H9 (cell line): ENCODE measurements around the gene VWA3A. TPM values are rescaled to one million over a fixed set of nuclear protein-coding genes. Genes with fewer than 3 reads are reported as not detected.

Source experiments
- DNase-seq: peaks from one replicate; pipeline ENCODE4 v3.0.0-alpha.2; 2017
- H2AFZ ChIP-seq: one replicate; pipeline ENCODE4 v1.6.1; 2013; ENCODE audit warnings: mild to moderate bottlenecking, low read length, control low read depth, moderate library complexity
- H2AK5ac ChIP-seq: 2 replicates; pipeline ENCODE4 v1.6.1; 2013; ENCODE audit warnings: low read length, control low read depth, mixed read lengths; ENCODE audit not compliant: insufficient read length
- H2BK120ac ChIP-seq: one replicate; pipeline ENCODE4 v1.6.1; 2013; ENCODE audit warnings: low read depth, mild to moderate bottlenecking, low read length, control low read depth, inconsistent platforms; ENCODE audit not compliant: poor library complexity, severe bottlenecking
- H2BK12ac ChIP-seq: 2 replicates; pipeline ENCODE4 v1.6.1; 2013; ENCODE audit warnings: low read length, control low read depth, mixed read lengths, low read depth; ENCODE audit not compliant: insufficient read length
- H2BK15ac ChIP-seq: 2 replicates; pipeline ENCODE4 v1.6.1; 2013; ENCODE audit warnings: low read depth, low read length, control low read depth
- H2BK20ac ChIP-seq: one replicate; pipeline ENCODE4 v1.6.1; 2013; ENCODE audit warnings: low read depth, mild to moderate bottlenecking, low read length, control low read depth, inconsistent platforms; ENCODE audit not compliant: poor library complexity, severe bottlenecking
- H2BK5ac ChIP-seq: 2 replicates; pipeline ENCODE4 v1.6.1; 2013; ENCODE audit warnings: low read length, control low read depth, mixed read lengths; ENCODE audit not compliant: insufficient read length
- H3K14ac ChIP-seq: 2 replicates; pipeline ENCODE4 v1.6.1; 2013; ENCODE audit warnings: low read length, control low read depth; ENCODE audit not compliant: insufficient read depth
- H3K18ac ChIP-seq: 2 replicates; pipeline ENCODE4 v1.6.1; 2013; ENCODE audit warnings: low read depth, mild to moderate bottlenecking, mixed read lengths, low read length, control low read depth; ENCODE audit not compliant: insufficient read length
- H3K23ac ChIP-seq: 2 replicates; pipeline ENCODE4 v1.6.1; 2013; ENCODE audit warnings: low read length, control low read depth, mixed read lengths, low read depth; ENCODE audit not compliant: insufficient read length
- H3K23me2 ChIP-seq: 2 replicates; pipeline ENCODE4 v1.6.1; 2013; ENCODE audit warnings: low read depth, mild to moderate bottlenecking, mixed read lengths, low read length, control low read depth; ENCODE audit not compliant: insufficient read length, poor library complexity, severe bottlenecking
- H3K27ac ChIP-seq: 2 replicates; pipeline ENCODE4 v1.5.1; 2013; ENCODE audit warnings: low read length, control low read depth, mixed read lengths, low read depth; ENCODE audit not compliant: insufficient read length
- H3K27me3 ChIP-seq: 2 replicates; pipeline ENCODE4 v1.6.1; 2013; ENCODE audit warnings: low read length, control low read depth, inconsistent platforms; ENCODE audit not compliant: insufficient read depth
- H3K4ac ChIP-seq: 2 replicates; pipeline ENCODE4 v1.6.1; 2013; ENCODE audit warnings: low read depth, mild to moderate bottlenecking, control low read depth, inconsistent platforms, low read length, moderate library complexity
- H3K4me1 ChIP-seq: 2 replicates; pipeline ENCODE4 v1.6.1; 2013; ENCODE audit warnings: low read length, control low read depth, inconsistent platforms; ENCODE audit not compliant: insufficient read depth
- H3K4me2 ChIP-seq: 2 replicates; pipeline ENCODE4 v1.6.1; 2013; ENCODE audit warnings: low read length, control low read depth, mixed read lengths; ENCODE audit not compliant: insufficient read length, insufficient read depth
- H3K56ac ChIP-seq: 2 replicates; pipeline ENCODE4 v1.6.1; 2013; ENCODE audit warnings: low read depth, mild to moderate bottlenecking, mixed read lengths, low read length, control low read depth; ENCODE audit not compliant: insufficient read length
- H3K79me1 ChIP-seq: 2 replicates; pipeline ENCODE4 v1.6.1; 2013; ENCODE audit warnings: low read depth, mild to moderate bottlenecking, moderate library complexity, low read length, control low read depth, inconsistent platforms; ENCODE audit not compliant: insufficient read depth, poor library complexity, severe bottlenecking
- H3K79me2 ChIP-seq: 2 replicates; pipeline ENCODE4 v1.6.1; 2013; ENCODE audit warnings: low read length, control low read depth, inconsistent platforms; ENCODE audit not compliant: insufficient read depth
- H3K9ac ChIP-seq: 2 replicates; pipeline ENCODE4 v1.6.1; 2013; ENCODE audit warnings: low read length, control low read depth, mixed read lengths; ENCODE audit not compliant: insufficient read length; ENCODE audit errors: extremely low read depth
- H3K9me3 ChIP-seq: one replicate; pipeline ENCODE4 v1.6.1; 2013; ENCODE audit warnings: low read depth, low read length, inconsistent platforms; ENCODE audit not compliant: control insufficient read depth
- H3T11ph ChIP-seq: one replicate; pipeline ENCODE4 v1.6.1; 2013; ENCODE audit warnings: mild to moderate bottlenecking, low read length, control low read depth, inconsistent platforms
- H4K20me1 ChIP-seq: one replicate; pipeline ENCODE4 v1.6.1; 2013; ENCODE audit not compliant: control insufficient read depth, insufficient read length, insufficient read depth
- H4K5ac ChIP-seq: 2 replicates; pipeline ENCODE4 v1.6.1; 2013; ENCODE audit warnings: low read depth, mild to moderate bottlenecking, mixed read lengths, low read length, control low read depth; ENCODE audit not compliant: insufficient read length
- H4K8ac ChIP-seq: replicated peaks from 2 replicates; pipeline ENCODE4 v1.6.1; 2013; ENCODE audit warnings: low read length, control low read depth, mixed read lengths, low read depth; ENCODE audit not compliant: insufficient read length
- H4K91ac ChIP-seq: 2 replicates; pipeline ENCODE4 v1.6.1; 2013; ENCODE audit warnings: low read depth, mild to moderate bottlenecking, moderate library complexity, mixed read lengths, low read length, control low read depth; ENCODE audit not compliant: insufficient read length
- H3K27ac Mint-ChIP-seq, 3 experiments: 2 replicates in 2 of 3; 3 replicates in 1 of 3; pipeline ENCODE4 v1.8.0; 2020 to 2021; ENCODE audit warnings: mixed read lengths in 3 of 3, mild to moderate bottlenecking in 1 of 3, moderate library complexity in 1 of 3
- H3K27me3 Mint-ChIP-seq: 2 replicates; pipeline ENCODE4 v1.8.0; 2021; ENCODE audit warnings: low read depth, mild to moderate bottlenecking, moderate library complexity, mixed read lengths
- H3K36me3 Mint-ChIP-seq, 3 experiments: 2 replicates in 2 of 3; 3 replicates in 1 of 3; pipeline ENCODE4 v1.8.0; 2020 to 2021; ENCODE audit warnings: low read depth in 3 of 3, mixed read lengths in 3 of 3; ENCODE audit not compliant: insufficient read depth in 1 of 3
- H3K4me1 Mint-ChIP-seq, 2 experiments: 2 replicates each; pipeline ENCODE4 v1.8.0; 2020; ENCODE audit warnings: mixed read lengths in 2 of 2
- H3K4me3 Mint-ChIP-seq, 2 experiments: 2 replicates in 1 of 2; 3 replicates in 1 of 2; pipeline ENCODE4 v1.8.0; 2020 to 2021; ENCODE audit warnings: mild to moderate bottlenecking in 2 of 2, mixed read lengths in 2 of 2, moderate library complexity in 1 of 2
- H3K9me3 Mint-ChIP-seq, 2 experiments: 2 replicates in 1 of 2; 3 replicates in 1 of 2; pipeline ENCODE4 v1.8.0; 2020; ENCODE audit warnings: mild to moderate bottlenecking in 2 of 2, mixed read lengths in 2 of 2, moderate library complexity in 1 of 2
- WGBS: extraction: QIAGEN DNeasy Blood & Tissue Kit; methylation state at CpG from one replicate; pipeline ENCODE4 v1.1.7; 2013; ENCODE audit warnings: missing lambda C conversion rate, low lambda C conversion rate, mixed read lengths; ENCODE audit not compliant: insufficient read length; ENCODE audit errors: extremely low coverage; 5-methylcytosine and 5-hydroxymethylcytosine counted together
- total RNA-seq: library from RNA; stranded (reverse); gene quantifications from 2 replicates; pipeline ENCODE4 v1.2.1, GENCODE V29; 2021
- TF ChIP-seq, protein P1 (sequence below): fragments of 200-600 bp; sonication (generic); conservative IDR thresholded peaks from 3 replicates; pipeline ENCODE4 v1.8.0; 2021; ENCODE audit warnings: antibody characterized with exemption, mild to moderate bottlenecking

Gene VWA3A
- total RNA-seq, 1 experiment from 2014 or later = not detected

DNA sequence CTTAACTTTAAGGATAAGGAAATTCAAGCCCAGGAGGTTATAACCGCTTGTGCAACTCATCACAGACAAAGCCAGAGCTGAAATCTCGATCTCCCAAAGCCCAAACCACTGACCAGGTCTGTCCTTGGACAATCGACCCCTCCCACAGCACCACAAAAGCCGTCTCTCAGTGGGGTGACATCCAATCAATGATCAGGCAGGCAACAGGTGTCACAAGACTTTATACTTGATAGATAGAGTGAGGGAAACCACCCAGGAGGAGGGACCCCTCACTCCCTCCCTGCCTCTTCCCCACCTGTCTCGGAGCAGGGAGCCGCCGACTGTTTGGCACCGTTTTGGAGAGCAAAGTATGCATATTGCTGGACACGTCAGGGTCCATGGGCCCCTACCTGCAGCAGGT is 55.5 kb downstream of the VWA3A start:
- no peaks in the 10 kb centered on the region for H4K20me1 ChIP-seq
- H2BK120ac ChIP-seq = no peak overlapping the region
- no peak overlapping the region for H3K56ac ChIP-seq
- Mint-ChIP-seq H3K27ac (no peak overlapping the region; a peak in 2 of 7 replicates), H3K27me3 (no peaks in the 10 kb centered on the region), H3K36me3 (no peaks in the 10 kb centered on the region), H3K9me3 (no peaks in the 10 kb centered on the region), H3K4me3 (no peak overlapping the region), H3K4me1 (peaks cover 0 to 6% of the 10 kb centered on the region in 2 experiments; a peak in 1 of 4 replicates)
- no peaks in the 10 kb centered on the region for H3K9me3 ChIP-seq
- H2AK5ac ChIP-seq = no peak overlapping the region
- no CpG with 5 or more reads among the region's 9 CpGs for WGBS
- no peak for DNase-seq
- no peak overlapping the region for H3T11ph ChIP-seq
- H3K23ac ChIP-seq = no peak overlapping the region
- no peak overlapping the region for H3K4me2 ChIP-seq
- H2BK5ac ChIP-seq = no peak overlapping the region
- H3K9ac ChIP-seq = no peak overlapping the region
- no peak overlapping the region for H4K8ac ChIP-seq
- H3K14ac ChIP-seq = no peak overlapping the region
- no peaks in the 10 kb centered on the region for H3K79me2 ChIP-seq
- H2BK15ac ChIP-seq = no peak overlapping the region
- no peak overlapping the region for H3K18ac ChIP-seq
- no peak overlapping the region for H2BK20ac ChIP-seq
- H2BK12ac ChIP-seq = no peak overlapping the region
- no peaks in the 10 kb centered on the region for H3K79me1 ChIP-seq
- TF ChIP-seq, protein P1, sequence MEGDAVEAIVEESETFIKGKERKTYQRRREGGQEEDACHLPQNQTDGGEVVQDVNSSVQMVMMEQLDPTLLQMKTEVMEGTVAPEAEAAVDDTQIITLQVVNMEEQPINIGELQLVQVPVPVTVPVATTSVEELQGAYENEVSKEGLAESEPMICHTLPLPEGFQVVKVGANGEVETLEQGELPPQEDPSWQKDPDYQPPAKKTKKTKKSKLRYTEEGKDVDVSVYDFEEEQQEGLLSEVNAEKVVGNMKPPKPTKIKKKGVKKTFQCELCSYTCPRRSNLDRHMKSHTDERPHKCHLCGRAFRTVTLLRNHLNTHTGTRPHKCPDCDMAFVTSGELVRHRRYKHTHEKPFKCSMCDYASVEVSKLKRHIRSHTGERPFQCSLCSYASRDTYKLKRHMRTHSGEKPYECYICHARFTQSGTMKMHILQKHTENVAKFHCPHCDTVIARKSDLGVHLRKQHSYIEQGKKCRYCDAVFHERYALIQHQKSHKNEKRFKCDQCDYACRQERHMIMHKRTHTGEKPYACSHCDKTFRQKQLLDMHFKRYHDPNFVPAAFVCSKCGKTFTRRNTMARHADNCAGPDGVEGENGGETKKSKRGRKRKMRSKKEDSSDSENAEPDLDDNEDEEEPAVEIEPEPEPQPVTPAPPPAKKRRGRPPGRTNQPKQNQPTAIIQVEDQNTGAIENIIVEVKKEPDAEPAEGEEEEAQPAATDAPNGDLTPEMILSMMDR = no peak
- H3K27ac ChIP-seq = no peak overlapping the region
- no peaks in the 10 kb centered on the region for H3K4me1 ChIP-seq
- no peak overlapping the region for H3K4ac ChIP-seq
- H4K91ac ChIP-seq = no peak overlapping the region
- no peaks in the 10 kb centered on the region for H3K23me2 ChIP-seq
- no peaks in the 10 kb centered on the region for H3K27me3 ChIP-seq
- H2AFZ ChIP-seq = no peak overlapping the region
- no peak overlapping the region for H4K5ac ChIP-seq
